Kidney (tissue), 14 donors: Measurements from ENCODE around the gene SNX10. TPM values are rescaled to one million over a fixed set of nuclear protein-coding genes. Genes with fewer than 3 reads are reported as not detected.

Source experiments
- DNase-seq, 5 donors: peaks; one replicate each; pipeline ENCODE4 v3.0.0-alpha.2; 2013 to 2020
- FAIRE-seq: peaks from 2 replicates; lab custom pipeline; 2012; peaks lifted over from hg19 to GRCh38; lab: Jason Lieb, UNC
- H3K27ac ChIP-seq, 2 donors: one replicate each; pipeline ENCODE4 v1.7.0; 2013; ENCODE audit warnings: low read depth in 2 of 2, low read length in 2 of 2, inconsistent platforms in 1 of 2
- H3K27me3 ChIP-seq: one replicate; pipeline ENCODE4 v1.7.1; 2013; ENCODE audit warnings: low read length, inconsistent platforms; ENCODE audit not compliant: control insufficient read depth, insufficient read depth
- H3K36me3 ChIP-seq, 3 donors: one replicate each; pipeline versions ENCODE4 v1.7.0 to v1.7.1; 2013; ENCODE audit warnings: low read length in 3 of 3, control low read depth in 1 of 3, inconsistent platforms in 1 of 3; ENCODE audit not compliant: insufficient read depth in 3 of 3, control insufficient read depth in 2 of 3
- H3K4me1 ChIP-seq, 3 donors: one replicate each; pipeline versions ENCODE4 v1.7.0 to v1.7.1; 2013; ENCODE audit warnings: low read length in 3 of 3, inconsistent platforms in 1 of 3, low read depth in 1 of 3; ENCODE audit not compliant: control insufficient read depth in 2 of 3, insufficient read depth in 2 of 3
- H3K4me3 ChIP-seq, 3 donors: one replicate each; pipeline versions ENCODE4 v1.7.0 to v1.8.1; 2013; ENCODE audit warnings: low read length in 3 of 3, control low read depth in 1 of 3, inconsistent platforms in 1 of 3
- H3K9ac ChIP-seq, 3 donors: one replicate each; pipeline versions ENCODE4 v1.7.0 to v1.7.1; 2013; ENCODE audit warnings: low read length in 3 of 3, control low read depth in 1 of 3, inconsistent platforms in 1 of 3
- H3K9me3 ChIP-seq, 3 donors: one replicate each; pipeline versions ENCODE4 v1.7.0 to v1.7.1; 2013; ENCODE audit warnings: low read length in 3 of 3, control low read depth in 1 of 3, inconsistent platforms in 1 of 3; ENCODE audit not compliant: control insufficient read depth in 2 of 3, insufficient read depth in 1 of 3
- CTCF ChIP-seq: IDR thresholded peaks from 3 replicates; pipeline ENCODE4 v1.5.1; 2012; ENCODE audit warnings: mild to moderate bottlenecking, moderate library complexity, borderline replicate concordance; ENCODE audit not compliant: insufficient read depth; ENCODE audit errors: extremely low read depth
- intact Hi-C: fragments of 100-400 bp; cut with DNase I; formaldehyde crosslinking; loops from one replicate; pipeline ENCODE4 v1.11.1; 2022
- polyA plus RNA-seq: library from polyadenylated mRNA; stranded (reverse); fragments of 350-450 nt; fragmentation: Illumina TruSeq; extraction: RNeasy Lipid Tissue Mini Kit (QIAGEN cat#74804); gene quantifications from one replicate; pipeline ENCODE4 v1.2.3, GENCODE V29; 2014; ENCODE audit warnings: low read depth, low replicate concordance; ENCODE audit not compliant: insufficient read depth
- total RNA-seq: library from RNA; stranded (reverse); fragmentation: NEBNext Ultra II Directional; extraction: Animal tissue kit (Norgen Biotek cat#: 25700); gene quantifications from one replicate; pipeline ENCODE4 v1.2.1, GENCODE V29; 2021
- donor health status: control.
- donor health status: control.
- donor health status: control.
- donor health status: control.
- donor health status: control.
- donor health status: DM: yes; HTN: yes; CAD: no.
- donor health status: Normal renal cell carcinoma (clear cell type).

SNX10 gene
- total and polyA plus RNA-seq, 2 donors from 2014 or later = 30.1 to 72.0 TPM

GRCh38 chr7:26343837-26344236 lies 52.2 kb downstream of the SNX10 start:
- Histone ChIP-seq H3K9me3 (no peaks in the 10 kb centered on the region), H3K36me3 (peaks cover 0 to 3% (median 0%) of the 10 kb centered on the region in 3 donors), H3K9ac (peak overlapping the region in 1 of 3 donors; percentile 51), H3K4me3 (no peak overlapping the region), H3K27me3 (no peaks in the 10 kb centered on the region), H3K27ac (peak overlapping the region; percentile 95 to 98), H3K4me1 (peaks cover 3 to 34% (median 21%) of the 10 kb centered on the region in 3 donors)
- no peak for TF ChIP-seq CTCF
- FAIRE-seq = no peak
- no peak for DNase-seq
- intact Hi-C loops = no loop called here

- no peak for TF ChIP-seq CTCF
- H3K9me3 ChIP-seq = no peaks in the 10 kb centered on the region
- intact Hi-C loops = no loop called here
- peaks cover 6 to 47% (median 28%) of the 10 kb centered on the region in 3 donors for H3K4me1 ChIP-seq
- H3K4me3 ChIP-seq = no peak overlapping the region
- peak overlapping the region in 2 of 3 donors; percentile 27 to 57 for H3K9ac ChIP-seq
- FAIRE-seq (no peak), DNase-seq (no peak)
- H3K27ac ChIP-seq = peak overlapping the region; percentile 95 to 98
- no peaks in the 10 kb centered on the region for H3K27me3 ChIP-seq
- peaks cover 0 to 3% (median 0%) of the 10 kb centered on the region in 3 donors for H3K36me3 ChIP-seq
These were observed 53.5 kb downstream of the SNX10 start for GRCh38 chr7:26345202-26345601.

- DNase-seq (peak in 1 of 5 donors; percentile 66), FAIRE-seq (no peak)
- no peak overlapping the region for H3K4me3 ChIP-seq
- H3K36me3 ChIP-seq = peaks cover 0 to 3% (median 0%) of the 10 kb centered on the region in 3 donors
- peak overlapping the region; percentile 95 to 98 for H3K27ac ChIP-seq
- no peak for TF ChIP-seq CTCF
- no peaks in the 10 kb centered on the region for H3K9me3 ChIP-seq
- H3K27me3 ChIP-seq = no peaks in the 10 kb centered on the region
- intact Hi-C loops = no loop called here
- H3K9ac ChIP-seq = peak overlapping the region in 1 of 3 donors; percentile 57
- peaks cover 6 to 47% (median 28%) of the 10 kb centered on the region in 3 donors for H3K4me1 ChIP-seq
These were observed 54.2 kb downstream of the SNX10 start for GRCh38 chr7:26345837-26346236.
